Stimulated activated CD8-positive, alpha-beta memory T cell treated with anti-CD3 and anti-CD28 coated beads, Interleukin-4, amount 100 ng/mL, for 48 hours (primary cell): ENCODE results near the gene SDK1.
"Not testable (repeated sequence)": the region's sequence is repeated elsewhere in the genome, so short reads cannot be mapped to it uniquely, and the experiment has no call there.

Experiments used
- DNase-seq: peaks from one replicate; pipeline ENCODE4 v3.0.0-alpha.2; 2020

Gene SDK1

DNA sequence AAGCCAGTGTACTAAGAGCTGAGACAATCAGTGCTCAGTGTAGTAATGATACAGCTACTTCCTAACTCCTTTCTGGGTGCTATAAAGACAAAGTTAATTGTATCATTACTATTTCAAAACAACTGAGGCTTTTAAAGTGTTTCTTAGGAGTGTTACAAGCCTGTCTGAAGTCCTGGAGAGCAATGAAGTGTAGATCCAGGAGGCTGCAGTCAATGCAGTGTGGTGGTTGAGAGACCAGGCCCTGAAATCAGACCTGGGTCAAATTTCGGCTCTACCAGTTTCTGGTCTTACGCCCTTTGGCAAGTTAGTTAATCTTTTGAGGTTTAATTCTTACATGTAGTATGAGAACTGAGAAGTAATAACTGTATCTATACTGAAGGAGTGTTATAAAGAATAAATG, 387.0 kb downstream of the SDK1 start:
- DNase-seq = no peak

DNA sequence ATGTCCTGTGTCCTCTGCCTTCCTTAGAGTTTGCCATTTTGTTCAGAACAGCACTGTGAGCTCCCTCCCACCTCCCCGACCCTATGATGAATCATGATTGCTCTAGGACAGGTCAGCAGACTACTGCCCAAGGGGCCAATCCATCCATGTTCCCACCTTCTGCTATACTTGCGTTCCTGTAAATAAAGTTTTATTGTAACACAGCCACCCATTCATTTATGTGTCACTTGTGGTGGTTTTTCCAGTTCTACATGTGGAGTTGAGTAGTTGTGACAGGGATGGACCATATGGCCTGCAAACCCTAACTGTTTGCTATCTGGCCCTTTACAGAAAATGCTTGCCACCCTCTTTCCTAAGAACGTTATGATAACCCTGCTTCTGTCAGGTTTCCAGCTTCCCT, 387.8 kb downstream of the SDK1 start:
- DNase-seq = no peak

DNA sequence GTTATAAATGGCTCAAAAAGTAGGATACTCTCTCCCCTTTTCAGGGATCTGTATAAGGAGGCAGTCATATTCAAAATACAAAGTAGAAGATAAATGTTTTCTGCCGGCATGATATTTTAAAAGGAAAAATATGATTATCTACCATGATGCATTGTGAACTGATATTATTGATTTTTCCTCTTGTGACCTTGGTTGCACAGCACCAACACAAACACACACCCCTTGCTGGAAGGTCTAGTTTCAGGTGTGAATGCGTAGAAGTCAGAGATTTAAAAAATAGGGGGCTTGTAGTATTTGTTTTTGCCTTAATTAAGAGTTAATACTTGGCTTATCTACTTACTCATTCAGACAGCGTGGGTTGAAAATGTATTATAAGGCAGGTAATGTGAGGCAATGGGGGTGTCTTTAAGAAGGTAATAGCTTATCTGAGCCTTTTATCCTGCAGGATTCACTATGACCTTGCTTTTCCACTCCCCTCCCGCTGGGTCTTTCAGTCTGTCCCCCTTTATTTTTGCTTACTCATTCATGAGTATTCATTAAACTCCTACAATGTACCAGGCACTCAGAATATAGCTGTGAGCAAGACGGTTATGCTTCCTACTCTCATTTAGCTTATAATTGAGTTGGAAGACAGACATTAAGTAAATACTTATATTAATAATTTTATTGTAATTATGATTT, 390.6 kb downstream of the SDK1 start:
- DNase-seq = no peak

DNA sequence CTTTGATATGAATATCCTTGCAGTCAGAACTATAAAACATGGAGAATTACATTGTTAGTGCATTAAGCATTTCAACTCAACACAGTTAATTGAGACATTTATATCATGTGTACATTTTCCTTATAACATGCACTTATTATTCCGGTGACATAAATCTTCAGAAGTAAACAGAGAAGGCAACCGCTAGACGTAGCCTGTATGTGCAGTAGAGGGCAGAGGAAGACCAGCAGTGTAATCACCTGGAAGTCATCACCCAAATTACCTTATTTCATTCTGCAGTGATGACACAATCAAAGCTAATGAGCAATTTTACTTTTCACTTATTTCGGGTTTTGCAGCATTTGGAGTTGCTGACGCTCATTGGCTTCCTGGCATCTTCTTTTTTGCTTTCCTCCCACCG, 394.6 kb downstream of the SDK1 start:
- no peak for DNase-seq

DNA sequence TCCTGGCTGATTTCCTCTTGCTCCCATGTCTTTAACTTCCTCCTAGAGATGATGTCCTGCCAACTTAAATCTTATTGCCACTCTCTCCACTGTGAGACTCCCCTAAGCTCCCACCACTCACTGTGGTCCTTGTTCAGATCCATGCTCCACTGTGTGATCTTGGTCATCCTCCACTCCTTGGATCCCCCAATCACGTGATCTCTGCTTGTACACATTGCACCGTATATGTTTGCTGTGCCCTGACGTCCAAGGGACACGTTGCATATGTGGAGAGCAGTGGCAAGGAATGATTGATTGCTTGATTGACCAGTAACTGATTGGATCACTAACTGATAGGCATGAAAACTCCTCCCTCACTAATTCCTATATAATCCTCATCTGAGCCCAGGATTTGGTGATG, 395.1 kb downstream of the SDK1 start:
- DNase-seq = no peak

DNA sequence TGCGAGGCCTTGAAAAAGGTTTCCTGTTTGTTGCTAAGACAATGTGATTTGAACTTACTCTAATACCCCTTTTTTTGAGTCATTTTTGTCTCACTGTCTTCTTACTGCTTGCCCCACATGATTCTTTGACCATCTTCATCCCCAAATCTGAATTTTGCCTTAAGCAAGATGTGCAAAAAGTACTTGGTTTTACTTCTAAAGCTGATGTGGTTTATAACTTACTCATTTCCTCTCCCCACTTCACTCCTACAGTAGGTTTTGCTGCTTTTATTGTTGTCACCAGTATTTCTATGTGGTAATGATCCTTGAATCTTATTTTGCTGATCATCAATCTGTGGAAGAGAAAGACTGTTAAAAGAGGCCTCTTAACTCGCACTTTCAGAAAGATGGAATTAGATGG, 396.4 kb downstream of the SDK1 start:
- no peak for DNase-seq

DNA sequence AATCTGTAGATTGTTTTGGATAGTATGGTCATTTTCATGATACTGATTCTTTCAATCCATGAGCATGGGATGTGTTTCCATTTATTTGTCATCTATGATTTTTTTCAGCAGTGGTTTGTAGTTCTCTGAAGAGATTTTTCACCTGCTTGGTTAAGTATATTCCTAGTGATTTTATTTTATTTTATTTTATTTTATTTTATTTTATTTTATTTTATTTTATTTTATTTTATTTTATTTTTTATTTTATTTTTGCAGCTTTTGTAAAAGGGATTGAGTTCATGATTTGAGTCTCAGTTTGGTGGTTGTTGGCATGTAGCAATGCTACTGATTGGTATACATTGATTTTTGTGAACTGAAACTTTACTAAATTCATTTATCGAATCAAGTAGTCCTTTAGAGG, 404.2 kb downstream of the SDK1 start:
- no peak for DNase-seq

DNA sequence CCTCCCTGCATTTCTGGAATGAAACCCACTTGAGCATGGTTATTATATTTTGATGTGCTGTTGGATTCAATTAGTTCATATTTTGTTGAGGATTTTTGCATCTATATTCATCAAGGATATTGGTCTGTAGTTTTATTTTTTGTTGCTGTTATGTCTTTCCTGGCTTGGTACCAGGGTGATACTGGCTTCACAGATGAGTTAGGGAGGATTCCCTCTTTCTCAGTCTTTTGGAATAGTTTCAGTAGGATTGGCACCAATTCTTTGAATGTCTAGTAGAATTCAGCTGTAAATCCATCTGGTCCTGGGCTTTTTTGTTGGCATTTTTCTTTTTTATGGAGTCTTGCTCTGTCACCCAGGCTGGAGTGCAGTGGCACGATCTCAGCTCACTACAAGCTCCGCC, 405.0 kb downstream of the SDK1 start:
- not testable (repeated sequence) for DNase-seq

DNA sequence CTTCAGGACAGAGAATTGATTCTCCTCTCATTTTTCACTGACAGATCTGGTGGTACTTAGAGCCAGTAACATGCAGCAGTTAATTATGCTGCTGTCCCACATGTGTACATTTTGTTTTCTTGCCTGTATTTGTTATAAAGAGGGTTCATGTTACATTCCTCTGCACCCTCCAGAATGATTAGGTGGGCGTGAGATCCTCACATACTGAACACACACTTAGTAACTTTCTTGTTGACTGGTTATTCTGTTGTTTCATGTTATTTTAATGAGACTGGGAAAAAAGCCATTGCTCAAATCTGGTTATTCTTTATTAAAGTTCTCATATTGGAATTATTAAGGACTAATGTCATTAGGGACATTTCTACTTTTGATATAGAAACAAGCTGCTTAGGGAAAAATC, 409.1 kb downstream of the SDK1 start:
- no peak for DNase-seq

DNA sequence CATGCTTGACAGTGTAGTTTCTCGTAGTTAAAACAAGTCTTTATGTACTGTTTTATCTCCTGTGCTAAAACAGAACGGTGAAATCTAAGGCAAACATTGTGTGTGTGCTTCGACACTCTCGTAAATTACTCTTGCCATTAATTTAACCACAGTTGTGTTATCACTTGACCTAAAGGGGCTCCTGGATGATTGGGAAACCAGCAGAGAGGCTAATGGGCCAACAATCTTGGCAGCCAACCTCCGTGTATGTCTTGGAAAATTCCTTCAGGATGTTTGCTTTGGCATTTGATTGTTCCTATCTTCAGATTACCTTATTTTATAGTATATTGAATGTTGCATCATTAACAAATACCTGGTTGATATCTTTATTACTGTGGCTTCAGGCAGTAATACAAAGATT, 409.5 kb downstream of the SDK1 start:
- DNase-seq = no peak

DNA sequence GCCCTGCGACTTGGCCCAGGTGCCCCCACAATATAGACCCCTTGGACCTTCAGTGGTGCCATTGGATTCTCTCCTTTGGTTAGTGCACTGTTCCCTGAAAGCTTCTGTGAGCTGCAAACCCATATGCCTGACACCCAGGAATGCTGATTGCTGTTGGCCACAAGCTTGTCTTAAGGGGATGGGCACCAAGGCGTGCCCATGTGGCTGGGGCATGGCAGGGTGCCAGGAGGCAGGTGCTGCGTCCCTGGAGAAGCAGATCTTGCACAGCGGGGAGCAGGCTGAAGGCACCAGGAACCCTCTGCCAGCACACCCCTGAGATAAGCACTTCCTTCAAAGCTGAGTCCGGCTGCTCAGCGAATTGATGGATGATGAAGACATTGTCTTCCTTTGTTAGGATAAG, 411.8 kb downstream of the SDK1 start:
- no peak for DNase-seq

DNA sequence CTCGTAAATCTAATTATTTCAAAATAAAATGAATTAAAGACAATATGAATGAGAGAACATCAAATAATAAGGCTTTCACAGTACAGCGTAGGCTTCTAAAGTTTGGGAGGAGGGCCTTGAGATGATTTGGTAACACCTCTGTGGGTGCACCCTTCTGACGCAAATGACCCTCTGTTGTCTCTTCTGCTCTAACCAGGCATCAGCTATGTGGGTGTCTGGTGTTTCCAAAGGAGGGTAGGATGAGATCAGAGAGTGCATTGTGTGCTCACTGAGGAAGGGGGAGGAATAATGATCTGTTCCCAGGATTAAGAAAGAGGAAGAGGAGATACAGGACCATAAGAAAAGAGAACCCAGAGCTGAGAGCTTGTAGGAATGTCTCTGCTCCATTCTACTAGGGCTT, 420.4 kb downstream of the SDK1 start:
- DNase-seq = no peak

DNA sequence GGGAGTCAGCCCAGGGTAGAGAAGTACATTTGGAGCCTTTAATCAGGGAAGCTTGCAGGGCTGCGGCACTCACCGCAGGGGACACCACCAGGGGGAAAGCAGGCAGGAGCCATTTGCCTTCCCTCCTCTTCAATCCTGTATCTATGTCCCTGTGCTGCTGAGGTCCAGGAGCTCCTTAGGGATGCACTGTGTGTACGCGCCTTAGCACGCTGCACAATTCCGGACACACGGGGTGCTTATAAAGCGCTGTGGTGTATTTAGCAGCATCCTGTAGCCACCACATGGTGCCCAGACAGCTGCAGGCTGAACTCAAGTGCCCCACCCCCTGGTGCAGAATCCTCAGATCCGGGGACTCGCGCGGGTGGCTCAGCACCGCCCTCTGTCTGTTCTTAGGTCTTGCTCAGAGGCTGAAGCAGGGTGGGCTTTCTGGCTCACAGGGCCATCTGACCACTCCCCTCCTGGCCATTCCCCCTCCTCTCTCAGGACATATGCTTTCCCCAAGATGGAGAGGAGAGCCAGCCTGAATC, 421.4 kb downstream of the SDK1 start:
- DNase-seq = peak; percentile 31

DNA sequence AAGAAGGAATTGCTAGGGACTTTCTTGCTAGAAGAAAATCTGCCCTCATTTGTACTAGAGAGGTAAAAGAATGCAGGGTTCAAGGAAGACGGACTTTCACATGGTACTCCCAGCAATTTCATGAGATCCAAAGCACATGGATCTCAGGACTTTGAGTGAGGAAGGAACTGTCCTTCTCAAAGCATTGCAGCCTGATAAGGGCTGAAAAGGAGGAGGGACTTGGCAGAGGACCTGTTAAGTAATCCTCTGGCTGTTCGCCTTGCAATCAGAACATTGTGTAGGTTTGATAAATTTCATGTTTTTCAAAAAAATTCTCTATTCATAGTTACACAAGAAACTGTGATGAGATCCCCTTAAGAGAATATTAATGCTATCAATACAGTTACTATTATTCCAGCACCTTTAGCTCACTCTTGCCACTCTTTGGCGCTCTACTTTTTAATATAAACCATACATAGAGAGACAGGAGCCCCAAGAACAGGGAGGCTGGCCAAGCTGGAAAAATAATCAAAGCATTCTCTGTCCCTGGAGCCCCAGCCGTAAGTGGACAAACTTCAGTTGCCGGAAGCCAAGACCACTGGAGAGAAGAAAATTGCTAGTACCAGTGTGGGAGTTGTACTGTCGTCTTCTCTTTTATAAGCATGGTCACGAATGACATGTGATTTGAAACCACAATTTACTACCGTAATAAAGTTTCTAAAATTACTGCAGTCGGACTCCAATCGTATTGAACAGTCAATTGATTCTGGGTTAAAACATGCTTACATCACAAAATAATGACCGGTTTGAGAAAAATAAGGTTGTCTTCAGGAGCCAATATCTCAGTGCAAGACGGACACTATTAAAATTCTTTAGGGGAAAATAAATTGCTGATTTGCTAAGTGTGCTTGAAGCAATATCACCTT, 424.4 kb downstream of the SDK1 start:
- no peak for DNase-seq

DNA sequence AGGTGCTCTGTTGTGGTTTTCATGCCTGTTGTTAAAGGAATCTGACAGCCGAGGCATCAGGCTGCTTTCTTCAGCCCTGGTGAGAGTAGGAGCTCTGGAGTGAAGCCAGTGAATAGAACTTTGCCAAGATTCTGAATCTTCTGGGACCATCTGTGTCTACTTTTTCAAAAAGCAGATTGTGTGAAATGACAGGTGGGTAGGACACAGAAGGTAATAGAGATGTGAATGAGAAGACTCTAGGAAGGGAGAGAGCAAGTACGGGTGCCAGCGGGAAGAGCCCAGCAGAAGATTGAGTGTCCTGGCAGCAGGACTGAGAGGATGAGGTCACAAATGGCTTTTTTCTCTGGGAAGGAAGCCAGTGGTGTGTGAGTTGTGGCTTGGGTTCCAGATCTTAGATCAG, 429.2 kb downstream of the SDK1 start:
- DNase-seq = no peak

DNA sequence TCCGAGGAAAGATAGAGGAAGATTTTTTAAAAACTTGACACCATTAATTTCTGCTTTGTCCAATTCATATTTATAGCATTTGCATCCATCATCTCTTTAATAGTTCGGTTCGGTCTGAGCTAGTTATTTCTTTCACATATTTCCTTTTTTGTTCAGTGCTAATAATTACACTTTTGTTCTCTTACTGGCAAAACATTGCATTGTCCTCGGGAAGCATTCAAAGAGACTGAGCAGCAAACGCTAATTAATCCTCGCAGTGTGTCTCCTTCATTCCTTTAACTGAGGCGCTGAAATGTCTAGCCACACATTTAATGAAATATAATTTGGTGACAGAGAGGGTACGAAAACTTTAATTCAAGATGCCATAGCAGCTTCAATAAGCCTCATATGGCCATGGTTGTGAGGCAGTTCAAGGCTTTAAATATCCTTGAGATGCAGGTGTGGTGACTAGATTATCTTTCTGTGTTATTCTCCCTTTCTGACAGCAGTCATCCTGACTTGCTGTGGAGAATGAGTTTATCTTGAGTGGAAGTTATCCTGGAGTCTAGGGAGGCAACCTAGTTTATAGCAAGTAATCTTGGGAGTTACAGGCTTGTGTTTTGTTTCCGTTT, 431.4 kb downstream of the SDK1 start:
- DNase-seq = no peak

DNA sequence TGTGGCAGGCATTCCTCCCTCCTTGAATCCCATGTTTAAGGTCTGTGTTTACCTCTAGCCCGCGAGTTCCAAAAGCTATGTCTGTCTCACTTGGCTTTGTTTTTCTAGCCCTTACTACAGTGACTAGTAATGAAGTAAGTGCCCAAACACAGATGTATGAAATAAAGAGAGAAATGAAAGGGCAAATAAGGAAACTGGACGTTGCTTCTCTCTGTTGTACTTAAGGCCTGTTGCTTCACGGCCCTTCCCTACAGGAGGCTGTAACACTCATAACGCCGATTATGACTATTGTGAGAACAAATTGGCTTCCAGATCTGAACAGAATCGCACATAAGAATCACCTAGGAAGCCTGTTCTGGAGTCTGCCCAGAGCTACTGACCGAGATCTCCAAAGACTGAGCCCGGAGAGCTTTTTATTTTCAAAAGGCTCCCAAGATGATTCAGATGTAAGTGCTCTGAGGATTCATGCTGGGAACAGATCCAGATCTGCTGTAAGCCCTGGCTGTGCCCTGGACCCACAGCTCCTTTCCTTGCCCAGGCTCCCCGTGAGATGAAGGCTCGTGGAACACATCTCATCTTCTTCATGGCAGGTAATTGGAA, 432.6 kb downstream of the SDK1 start:
- DNase-seq = no peak

DNA sequence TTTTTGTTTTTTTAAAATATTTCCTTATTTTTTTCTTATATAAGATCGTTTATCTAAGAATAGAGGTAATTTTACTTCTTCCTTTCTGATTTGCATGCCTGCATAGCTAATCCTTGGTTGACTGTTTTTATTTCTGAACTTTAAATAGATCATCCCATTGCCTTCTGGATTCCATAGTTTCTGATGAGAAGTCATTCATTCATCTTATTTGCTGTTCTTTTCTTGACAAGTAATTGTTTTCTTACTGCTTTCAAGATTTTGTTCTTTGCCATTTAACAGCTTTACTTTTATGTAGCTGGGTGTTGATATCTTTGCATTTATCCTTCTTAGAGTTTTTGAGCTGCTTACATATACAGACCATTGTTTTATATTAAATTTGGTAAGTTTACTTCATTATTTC, 437.9 kb downstream of the SDK1 start:
- DNase-seq = no peak

DNA sequence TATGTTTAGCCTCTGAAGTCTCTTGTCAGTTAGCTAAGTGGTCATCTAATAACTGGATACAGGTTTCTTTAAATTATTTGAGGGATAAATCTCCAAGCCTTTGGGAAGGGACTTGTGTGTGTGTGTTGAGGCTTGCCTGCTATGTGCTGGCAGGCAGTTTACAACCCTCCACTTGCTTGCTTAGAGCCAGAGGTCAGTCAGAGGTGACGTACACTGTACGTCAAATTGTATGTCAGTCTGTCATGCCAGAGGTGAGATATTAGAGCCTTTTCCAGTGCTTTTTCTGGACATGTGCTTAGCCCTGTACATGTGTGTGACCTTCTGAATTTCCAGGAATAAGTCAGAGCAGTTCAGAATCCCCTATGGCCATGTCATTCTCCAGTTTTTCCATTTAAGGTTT, 438.9 kb downstream of the SDK1 start:
- no peak for DNase-seq

DNA sequence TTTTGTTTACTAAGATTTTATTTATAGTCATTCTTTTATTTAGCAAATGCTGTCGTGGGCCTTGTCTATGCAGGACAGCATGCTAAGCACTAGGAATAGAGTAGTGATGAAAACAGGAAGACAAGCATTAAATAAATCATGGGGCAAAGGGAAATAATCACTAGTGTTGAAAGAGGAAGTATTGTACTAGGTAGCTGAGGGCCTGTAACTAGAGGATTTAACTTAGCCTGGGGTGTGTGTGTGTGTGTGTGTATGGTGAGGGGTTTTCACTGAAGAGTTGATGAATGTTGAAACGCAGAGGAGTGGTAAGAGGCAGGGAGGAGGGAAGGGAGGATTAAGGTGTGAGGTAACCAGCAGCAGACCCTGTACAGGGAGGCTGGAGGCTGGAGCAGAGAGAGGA, 446.4 kb downstream of the SDK1 start:
- no peak for DNase-seq

DNA sequence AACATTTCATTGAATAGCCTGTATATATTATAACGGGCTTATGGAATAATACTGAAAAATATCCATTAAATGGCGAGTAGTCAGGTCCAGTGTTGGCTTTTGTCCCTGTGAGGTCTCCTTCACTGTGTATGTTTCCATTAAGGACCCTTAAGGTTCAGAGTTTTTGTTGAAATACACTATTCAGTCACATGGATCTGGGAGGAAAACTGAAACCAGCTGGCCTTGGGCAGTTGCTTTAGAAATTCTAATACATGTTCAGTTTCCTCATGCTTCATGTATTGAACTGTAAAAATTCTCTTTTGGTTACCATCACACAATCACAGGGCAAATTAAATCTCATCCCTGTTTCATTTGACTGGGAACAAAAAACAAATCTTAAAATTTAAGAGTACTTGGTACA, 447.3 kb downstream of the SDK1 start:
- no peak for DNase-seq

DNA sequence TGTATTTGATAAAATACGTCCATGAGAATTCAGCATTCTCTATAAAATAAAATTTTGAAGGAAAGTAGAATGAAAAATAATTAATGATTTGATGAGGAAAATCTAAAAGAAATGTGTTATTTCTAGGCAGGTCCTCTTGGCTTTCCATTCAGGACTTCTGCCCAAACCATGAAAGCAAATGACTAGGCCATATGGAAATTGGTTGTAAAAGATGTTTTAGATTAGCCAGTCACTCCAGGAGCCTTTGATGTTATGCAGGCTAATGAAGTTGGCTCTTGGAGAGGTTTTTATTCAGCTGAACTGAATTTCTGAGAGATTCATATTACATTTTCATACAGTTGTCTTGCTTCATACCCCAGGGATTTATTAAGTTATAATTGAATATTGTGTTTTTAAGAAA, 452.8 kb downstream of the SDK1 start:
- DNase-seq = no peak
